Measurements from ENCODE around the gene KIAA0753.

The KIAA0753 gene

GRCh38 chr17:6569370-6570285 lies 70.9 kb downstream of the KIAA0753 start:
- H3K4me3 ChIP-seq (ENCODE audit: low read depth, low read length, poor library complexity, severe bottlenecking) = no peak overlapping the region
- 0 out of 2 replicates have a peak, but pooled peaks cover 4% of the 10 kb centered on the region for H3K27me3 ChIP-seq (ENCODE audit: insufficient read depth, low read length)
- no peak overlapping the region for H3K27ac ChIP-seq (ENCODE audit: low read depth, low read length, poor library complexity, severe bottlenecking)
- no peak for TF ChIP-seq EZH2 (IDR thresholded peaks at IDR 0.05; ENCODE audit: borderline replicate concordance, low read length)
- TF ChIP-seq CTCF (IDR thresholded peaks at IDR 0.05; ENCODE audit: low read length) = no peak
- H3K9me3 ChIP-seq (ENCODE audit: low read length) = no peaks in the 10 kb centered on the region
- H3K36me3 ChIP-seq (ENCODE audit: insufficient read depth, low read length) = no peaks in the 10 kb centered on the region
- no peaks in the 10 kb centered on the region for H3F3A ChIP-seq (ENCODE audit: insufficient read depth, low read length)
- no peaks in the 10 kb centered on the region for H3K79me2 ChIP-seq (ENCODE audit: insufficient read depth, low read length)
- H3K4me2 ChIP-seq (ENCODE audit: low read length) = no peak overlapping the region
- H2AFZ ChIP-seq (ENCODE audit: low read length) = no peak overlapping the region
- no peaks in the 10 kb centered on the region for H3K4me1 ChIP-seq (ENCODE audit: insufficient read depth, low read length, severe bottlenecking)
- no peaks in the 10 kb centered on the region for H3K9me2 ChIP-seq (ENCODE audit: low read depth, low read length)
- H3K9ac ChIP-seq (ENCODE audit: low read length) = no peak overlapping the region
- H4K20me1 ChIP-seq (ENCODE audit: insufficient read depth, low read length) = no peaks in the 10 kb centered on the region

- Histone ChIP-seq H3K4me1 (ENCODE audit: insufficient read depth, low read length, severe bottlenecking) (no peaks in the 10 kb centered on the region), H3K4me2 (ENCODE audit: low read length) (no peak overlapping the region), H4K20me1 (ENCODE audit: insufficient read depth, low read length) (no peaks in the 10 kb centered on the region), H3K4me3 (ENCODE audit: low read depth, low read length, poor library complexity, severe bottlenecking) (no peak overlapping the region), H3K79me2 (ENCODE audit: insufficient read depth, low read length) (no peaks in the 10 kb centered on the region), H2AFZ (ENCODE audit: low read length) (no peak overlapping the region), H3K27me3 (ENCODE audit: insufficient read depth, low read length) (0 out of 2 replicates have a peak, but pooled peaks cover 4% of the 10 kb centered on the region), H3K9me2 (ENCODE audit: low read depth, low read length) (no peaks in the 10 kb centered on the region), H3K9ac (ENCODE audit: low read length) (no peak overlapping the region), H3K27ac (ENCODE audit: low read depth, low read length, poor library complexity, severe bottlenecking) (no peak overlapping the region), H3K9me3 (ENCODE audit: low read length) (no peaks in the 10 kb centered on the region), H3K36me3 (ENCODE audit: insufficient read depth, low read length) (no peaks in the 10 kb centered on the region), H3F3A (ENCODE audit: insufficient read depth, low read length) (no peaks in the 10 kb centered on the region)
- TF ChIP-seq CTCF (IDR thresholded peaks at IDR 0.05; ENCODE audit: low read length) = no peak
- no peak for TF ChIP-seq EZH2 (IDR thresholded peaks at IDR 0.05; ENCODE audit: borderline replicate concordance, low read length)
Observed at GRCh38 chr17:6568184-6568758, 72.2 kb downstream of the KIAA0753 start.

- TF ChIP-seq CTCF (IDR thresholded peaks at IDR 0.05; ENCODE audit: low read length) = no peak
- TF ChIP-seq EZH2 (IDR thresholded peaks at IDR 0.05; ENCODE audit: borderline replicate concordance, low read length) = no peak
- no peak overlapping the region for H3K4me2 ChIP-seq (ENCODE audit: low read length)
- no peaks in the 10 kb centered on the region for H3K79me2 ChIP-seq (ENCODE audit: insufficient read depth, low read length)
- H3K9ac ChIP-seq (ENCODE audit: low read length) = no peak overlapping the region
- H4K20me1 ChIP-seq (ENCODE audit: insufficient read depth, low read length) = no peaks in the 10 kb centered on the region
- H3K9me2 ChIP-seq (ENCODE audit: low read depth, low read length) = no peaks in the 10 kb centered on the region
- no peak overlapping the region for H3K27ac ChIP-seq (ENCODE audit: low read depth, low read length, poor library complexity, severe bottlenecking)
- H3K4me1 ChIP-seq (ENCODE audit: insufficient read depth, low read length, severe bottlenecking) = no peaks in the 10 kb centered on the region
- no peak overlapping the region for H2AFZ ChIP-seq (ENCODE audit: low read length)
- H3F3A ChIP-seq (ENCODE audit: insufficient read depth, low read length) = no peaks in the 10 kb centered on the region
- H3K36me3 ChIP-seq (ENCODE audit: insufficient read depth, low read length) = no peaks in the 10 kb centered on the region
- H3K27me3 ChIP-seq (ENCODE audit: insufficient read depth, low read length) = 0 out of 2 replicates have a peak, but pooled peaks cover 4% of the 10 kb centered on the region
- no peak overlapping the region for H3K4me3 ChIP-seq (ENCODE audit: low read depth, low read length, poor library complexity, severe bottlenecking)
- no peaks in the 10 kb centered on the region for H3K9me3 ChIP-seq (ENCODE audit: low read length)
Observed at GRCh38 chr17:6567528-6568183, 72.9 kb downstream of the KIAA0753 start.
